HG03139 (cell line): Measurements from ENCODE around the gene COX11.
A peak's percentile ranks its signal among the peaks of the same experiment; 100 is the strongest.

ENCODE experiments used
- ATAC-seq: cut with Tn5 transposase; IDR thresholded peaks from one replicate; pipeline ENCODE4 v1.9.1; 2021; ENCODE audit not compliant: unreplicated experiment

COX11 gene, protein sequence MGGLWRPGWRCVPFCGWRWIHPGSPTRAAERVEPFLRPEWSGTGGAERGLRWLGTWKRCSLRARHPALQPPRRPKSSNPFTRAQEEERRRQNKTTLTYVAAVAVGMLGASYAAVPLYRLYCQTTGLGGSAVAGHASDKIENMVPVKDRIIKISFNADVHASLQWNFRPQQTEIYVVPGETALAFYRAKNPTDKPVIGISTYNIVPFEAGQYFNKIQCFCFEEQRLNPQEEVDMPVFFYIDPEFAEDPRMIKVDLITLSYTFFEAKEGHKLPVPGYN

DNA sequence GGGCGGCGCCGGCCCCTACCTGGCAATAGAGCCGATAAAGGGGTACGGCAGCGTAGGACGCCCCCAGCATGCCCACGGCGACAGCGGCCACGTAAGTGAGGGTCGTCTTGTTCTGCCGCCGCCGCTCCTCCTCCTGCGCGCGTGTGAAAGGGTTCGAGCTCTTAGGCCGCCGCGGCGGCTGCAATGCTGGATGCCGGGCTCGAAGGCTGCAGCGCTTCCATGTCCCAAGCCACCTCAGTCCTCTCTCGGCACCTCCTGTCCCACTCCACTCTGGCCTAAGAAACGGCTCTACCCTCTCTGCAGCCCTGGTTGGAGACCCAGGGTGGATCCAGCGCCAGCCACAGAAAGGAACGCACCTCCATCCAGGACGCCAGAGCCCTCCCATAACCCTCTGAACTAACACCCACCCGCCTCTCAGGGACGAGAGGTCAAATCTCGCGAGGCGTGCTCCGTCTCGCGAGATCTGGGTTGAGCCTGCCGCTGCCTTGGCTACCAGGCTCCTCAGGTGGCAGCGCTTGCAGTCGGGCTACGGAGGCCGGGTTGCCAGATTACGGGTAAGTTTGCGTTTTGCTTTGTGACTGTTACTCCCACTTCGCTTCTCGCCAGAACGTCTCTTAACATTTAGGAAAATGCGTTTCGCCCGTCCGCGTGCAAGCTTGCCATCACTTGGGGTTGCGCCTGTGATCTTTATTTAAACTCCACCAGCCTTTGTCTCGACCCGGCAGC lies at the start of gene COX11, which contains the start of gene STXBP4:
COX11 (minus strand) TSS at position 393 of the 726 bp plus-strand sequence; CDS start at position 385, 8 bp downstream.
STXBP4 (plus strand) TSS at position 504 of the 726 bp plus-strand sequence. CDS start 17,455 bp downstream, outside the sequence.
- peak; percentile 87 for ATAC-seq

- ATAC-seq, result peak; percentile 52
These were observed 37.1 kb upstream of the COX11 start for GRCh38 chr17:55005520-55005919.

DNA sequence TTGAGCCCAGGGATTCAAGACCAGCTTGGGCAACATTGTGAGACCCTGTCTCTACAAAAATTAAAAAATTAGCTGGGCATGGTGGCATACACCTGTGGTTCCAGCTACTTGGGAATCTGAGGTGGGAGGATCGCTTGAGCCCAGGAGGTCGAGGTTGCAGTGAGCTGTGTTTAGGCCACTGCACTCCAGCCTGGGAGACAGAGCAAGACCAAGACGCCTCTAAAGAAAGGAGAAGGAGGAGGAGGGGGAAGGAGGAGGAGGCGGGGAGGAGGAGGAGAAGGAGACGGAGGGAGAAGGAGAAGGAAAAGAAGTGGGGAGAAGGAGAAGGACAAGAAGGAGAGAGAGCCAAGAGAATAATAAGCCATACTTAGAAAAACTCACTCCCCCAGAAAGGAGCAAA lies 36.0 kb upstream of the COX11 start:
- ATAC-seq, result no peak

- no peak for ATAC-seq
These were observed 34.0 kb upstream of the COX11 start for GRCh38 chr17:55002458-55002857.

DNA sequence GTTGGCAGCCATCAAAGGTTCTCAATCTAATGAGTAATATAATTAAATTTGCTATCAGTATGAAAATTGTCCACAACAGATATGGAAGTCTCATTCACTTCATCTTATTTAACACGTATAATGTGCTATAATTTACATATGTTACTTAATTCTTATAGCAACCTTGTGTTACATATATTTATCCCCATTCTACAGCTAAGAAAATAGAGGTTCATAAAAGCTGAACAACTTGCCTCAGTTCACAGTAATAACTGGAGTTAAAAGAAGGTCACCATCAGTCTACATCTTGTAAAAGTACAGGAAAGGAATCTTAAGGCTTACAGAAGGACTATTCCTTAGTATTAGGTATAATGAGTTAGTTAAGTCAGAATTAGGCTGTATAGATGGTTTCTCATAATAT lies 28.0 kb upstream of the COX11 start:
- ATAC-seq, result no peak

GRCh38 chr17:54992797-54993639 lies 24.6 kb upstream of the COX11 start:
- ATAC-seq, result peak; percentile 65

GRCh38 chr17:54991567-54991966 lies 23.1 kb upstream of the COX11 start:
- ATAC-seq, result no peak

GRCh38 chr17:54990118-54990517 lies 21.7 kb upstream of the COX11 start:
- no peak for ATAC-seq

DNA sequence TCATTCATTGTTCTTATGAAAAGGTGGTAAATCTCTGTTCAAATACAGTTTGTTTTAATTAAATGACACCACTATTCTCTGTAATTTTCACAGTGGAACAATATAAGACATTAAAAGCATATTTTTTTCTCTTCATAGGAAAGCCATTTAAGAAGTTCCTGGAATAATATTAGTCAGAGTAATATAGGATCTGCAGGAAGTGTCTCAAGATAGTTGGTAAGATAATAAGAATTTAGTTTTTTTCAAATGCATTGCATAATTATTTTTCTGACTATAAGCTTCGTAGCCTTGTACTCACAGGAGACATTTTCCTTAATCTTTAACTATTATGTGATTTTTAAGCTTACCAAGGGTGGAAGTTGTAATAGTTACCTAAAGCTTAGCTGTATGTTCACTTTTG lies 17.0 kb upstream of the COX11 start:
- no peak for ATAC-seq

DNA sequence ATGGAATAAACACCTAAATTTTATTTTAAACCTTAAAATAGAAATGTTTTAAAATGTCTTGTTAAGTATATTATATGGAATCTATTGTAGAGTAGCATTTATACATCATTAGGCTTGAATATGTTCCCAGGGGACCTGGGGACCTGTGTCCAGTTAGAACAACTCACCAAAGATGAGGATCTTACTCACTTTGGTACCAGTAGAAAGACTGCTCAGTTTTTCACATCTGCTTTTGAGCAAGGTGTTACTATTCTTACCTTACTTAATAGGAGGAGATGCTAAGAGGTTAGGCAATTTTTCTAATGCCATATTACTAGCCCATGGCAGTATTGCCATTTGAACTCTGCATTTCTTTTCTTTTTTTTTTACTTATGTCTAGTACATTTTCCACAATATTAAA lies 14.8 kb upstream of the COX11 start:
- peak; percentile 55 for ATAC-seq

- no peak for ATAC-seq
These were observed 13.9 kb upstream of the COX11 start for GRCh38 chr17:54982399-54982798.

DNA sequence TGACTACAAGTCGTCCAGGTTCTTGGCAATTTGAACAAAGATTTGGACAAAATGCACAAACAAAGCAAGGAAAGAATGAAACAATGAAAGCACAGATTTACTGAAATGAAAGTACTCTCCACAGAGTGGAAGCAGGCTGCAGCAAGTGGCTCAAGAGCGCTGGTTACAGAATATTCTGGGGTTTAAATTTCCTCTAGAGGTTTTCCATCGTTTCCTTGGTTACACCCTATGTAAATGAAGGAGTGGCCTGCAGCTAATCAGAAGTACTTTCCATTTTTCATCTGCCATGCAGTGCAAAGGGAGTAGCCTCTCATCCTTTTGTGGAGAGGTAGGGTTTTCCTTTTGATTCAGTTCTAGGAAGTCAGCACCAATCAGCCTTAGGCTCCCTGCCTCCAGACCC lies 11.9 kb upstream of the COX11 start:
- ATAC-seq, result no peak

DNA sequence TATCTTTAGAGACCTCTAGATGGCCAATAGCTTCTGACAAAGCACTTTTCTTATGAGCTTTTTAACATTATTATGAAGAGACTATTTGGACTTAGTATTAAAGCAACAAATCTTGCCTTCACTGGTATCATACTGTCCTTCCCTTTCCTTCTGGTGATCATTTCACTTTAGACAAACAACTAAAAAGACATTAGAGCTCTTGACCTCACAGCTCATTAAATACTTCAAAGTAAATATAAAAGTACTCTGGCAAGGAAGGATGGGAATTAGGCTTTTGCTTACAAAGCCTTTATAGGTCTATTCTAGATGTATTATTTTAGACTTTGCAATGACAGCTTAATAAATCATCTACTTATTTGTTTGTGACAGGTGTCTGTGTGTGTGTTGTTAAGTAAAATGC lies 11.2 kb upstream of the COX11 start:
- no peak for ATAC-seq

GRCh38 chr17:54977744-54978143 lies 9.3 kb upstream of the COX11 start:
- ATAC-seq, result no peak

DNA sequence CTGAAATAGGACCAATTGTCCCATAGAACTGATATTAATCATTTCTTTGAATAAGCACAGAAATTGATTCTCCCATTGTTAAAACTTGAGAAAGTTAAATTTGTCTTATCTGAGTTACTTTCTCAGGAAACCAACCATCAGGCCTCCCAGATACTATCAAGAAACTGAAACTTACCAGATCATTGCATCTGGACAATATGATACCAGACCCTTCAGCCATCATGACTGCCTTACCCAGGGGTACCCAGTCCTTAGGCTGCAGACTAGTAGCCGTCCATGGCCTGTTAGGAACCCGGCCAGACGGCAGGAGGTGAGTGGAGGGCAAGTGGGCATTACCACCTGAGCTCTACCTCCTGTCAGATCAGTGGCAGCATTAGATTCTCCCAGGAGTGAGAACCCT lies 7.9 kb upstream of the COX11 start:
- no peak for ATAC-seq

DNA sequence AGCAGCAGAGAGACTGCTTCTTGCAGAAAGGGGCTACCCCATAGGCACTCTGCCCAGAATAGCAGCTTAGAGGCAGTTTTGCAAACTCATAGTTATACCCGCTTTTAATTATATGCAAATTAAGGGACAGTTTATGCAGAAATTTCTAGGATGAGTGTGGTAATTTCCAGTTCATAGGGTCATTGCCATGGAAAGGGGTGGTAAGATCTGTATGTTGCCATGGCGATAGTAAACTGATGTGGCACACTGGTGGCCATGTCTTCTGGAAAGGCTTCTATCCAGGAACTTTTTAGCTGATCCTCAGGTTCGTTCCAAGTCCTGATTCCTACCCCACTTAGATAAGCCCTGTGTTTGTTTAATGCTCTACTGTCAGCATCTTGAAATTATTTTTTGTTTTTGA lies 6.3 kb upstream of the COX11 start:
- no peak for ATAC-seq

DNA sequence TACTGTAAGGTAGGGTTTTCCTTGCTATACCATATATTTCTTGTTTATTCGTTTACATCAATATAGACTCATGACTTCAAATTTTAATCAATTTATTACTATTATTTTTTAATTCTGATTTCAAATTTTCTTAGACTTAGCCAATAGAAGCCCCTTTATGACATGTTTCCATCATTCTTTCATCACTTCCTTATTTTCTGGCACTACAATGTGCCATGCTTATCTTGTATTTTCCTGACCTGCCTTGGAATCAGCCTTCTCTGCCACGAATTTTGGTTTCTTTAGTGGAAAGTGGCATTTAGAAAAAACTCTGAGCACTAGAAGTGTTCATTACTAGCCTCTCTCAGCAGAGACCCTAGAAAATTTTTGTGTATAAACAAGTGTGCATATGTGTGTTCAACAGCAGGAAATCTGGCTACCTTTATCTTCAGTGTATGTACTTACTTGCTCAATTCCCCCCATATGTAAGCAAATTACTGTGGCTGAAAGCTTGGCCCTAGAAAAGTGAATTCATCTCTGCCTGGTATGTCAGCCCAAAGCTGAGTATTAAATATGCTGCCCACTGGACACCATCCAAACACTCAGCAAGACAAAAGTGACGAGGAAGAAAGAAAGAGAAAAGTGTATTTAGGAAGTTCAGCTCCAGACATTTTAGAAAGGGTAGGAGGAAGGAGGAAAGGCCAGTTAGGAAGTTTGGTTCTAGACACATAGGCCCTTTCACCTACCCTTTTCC lies 4.1 kb upstream of the COX11 start:
- ATAC-seq, result no peak

DNA sequence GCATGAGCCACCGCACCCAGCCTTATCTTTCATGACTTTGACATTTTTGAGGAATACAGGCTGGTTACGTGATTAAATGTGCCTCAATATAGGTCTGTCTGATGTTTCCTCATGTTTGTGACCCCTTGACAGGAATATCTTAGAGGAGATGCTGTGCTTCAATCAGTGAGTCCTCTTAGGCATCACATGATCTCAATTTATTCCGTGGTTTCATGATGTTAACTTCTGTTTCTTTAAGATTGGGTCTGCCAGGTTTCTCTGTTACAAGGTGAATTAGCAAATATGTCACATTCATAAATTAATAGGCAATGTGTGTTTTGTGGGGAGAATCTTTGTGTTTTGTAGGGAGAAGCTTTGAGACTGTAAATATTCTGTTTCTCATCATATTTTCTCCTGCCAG lies 3.4 kb upstream of the COX11 start:
- ATAC-seq, result no peak

DNA sequence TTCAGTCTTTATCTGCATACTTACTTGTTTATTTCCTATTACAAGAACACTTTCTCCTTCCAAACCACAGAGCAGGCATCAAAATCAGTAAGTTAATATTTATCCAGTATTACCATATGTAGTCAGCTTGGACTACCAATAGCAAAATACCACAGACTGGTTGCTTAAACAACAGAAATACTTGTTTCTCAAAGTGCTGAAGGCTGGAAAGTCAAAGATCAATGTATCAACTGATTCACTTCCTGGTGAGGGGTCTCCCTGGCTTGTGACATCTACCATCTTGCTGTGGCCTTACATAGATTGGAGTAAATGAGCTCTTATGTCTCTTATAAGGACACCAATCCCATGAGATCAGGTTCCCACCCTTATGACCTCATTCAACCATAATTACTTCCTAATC lies 2.7 kb upstream of the COX11 start:
- ATAC-seq, result no peak

DNA sequence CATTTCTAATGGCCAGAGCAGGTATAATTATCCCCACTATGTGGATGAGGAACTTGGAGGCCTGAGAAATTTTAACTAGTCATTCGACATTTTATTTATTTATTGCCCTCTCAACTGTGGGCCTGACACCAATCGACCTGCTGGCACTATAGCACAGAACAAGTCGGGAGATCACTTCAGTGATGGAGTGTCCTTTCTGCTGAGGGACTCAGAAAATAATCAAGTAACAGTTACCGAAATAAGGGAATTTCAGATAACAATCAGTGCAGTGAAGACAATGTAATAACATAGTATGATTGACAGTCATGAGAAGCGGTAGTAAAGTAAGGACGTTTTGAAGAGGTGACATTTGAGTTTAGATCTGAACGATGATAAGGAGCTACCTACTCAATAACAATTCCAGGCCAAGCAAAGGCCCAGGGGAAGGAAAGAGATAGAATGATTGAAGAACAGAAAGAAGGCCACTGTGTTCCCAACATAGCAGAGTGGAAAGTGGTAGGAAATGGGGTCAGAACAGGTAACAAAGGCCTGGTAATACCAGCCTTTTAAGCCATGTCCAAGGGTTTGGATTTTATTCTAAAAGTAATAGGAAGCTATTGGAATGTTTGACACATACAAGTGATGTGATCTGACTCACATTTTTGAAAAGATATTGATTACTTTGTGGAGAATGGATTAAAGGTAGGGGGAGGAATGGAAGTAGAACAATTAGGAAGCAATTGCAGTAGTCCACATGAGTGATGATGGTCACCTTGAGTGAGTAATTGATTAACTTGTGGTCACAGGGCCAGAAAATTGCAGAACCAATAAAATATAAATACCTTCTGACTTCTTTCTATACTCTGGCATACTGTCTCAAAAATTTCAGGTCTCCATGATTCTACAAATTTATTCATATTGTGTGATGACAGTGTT lies 1.5 kb upstream of the COX11 start:
- ATAC-seq, result no peak
